SKM-1 treated with dmso at 0.1 percent for 144 hours (cell line): ENCODE measurements around the gene SGSH.
"Not testable (repeated sequence)": the region's sequence is repeated elsewhere in the genome, so short reads cannot be mapped to it uniquely, and the experiment has no call there.

Experiments used
- DNase-seq: peaks from one replicate; lab custom pipeline; 2025; ENCODE audit not compliant: unreplicated experiment; lab: John Stamatoyannopoulos, UW

SGSH gene

GRCh38 chr17:80212511-80212910 lies 7.6 kb downstream of the SGSH start:
- DNase-seq: no peak

- DNase-seq: no peak
These were observed 8.0 kb downstream of the SGSH start for GRCh38 chr17:80212109-80212508.

- no peak for DNase-seq
These were observed 9.6 kb downstream of the SGSH start for GRCh38 chr17:80210348-80211108.

GRCh38 chr17:80209765-80210164 lies 10.4 kb downstream of the SGSH start:
- DNase-seq: no peak

- DNase-seq: no peak
These were observed 12.1 kb downstream of the SGSH start for GRCh38 chr17:80208050-80208449.

- no peak for DNase-seq
These were observed 14.3 kb downstream of the SGSH start for GRCh38 chr17:80205811-80206210.

- no peak for DNase-seq
These were observed 15.3 kb downstream of the SGSH start for GRCh38 chr17:80204626-80205468.

- no peak for DNase-seq
These were observed 16.6 kb downstream of the SGSH start for GRCh38 chr17:80203471-80203963.

GRCh38 chr17:80202197-80202596 lies 17.9 kb downstream of the SGSH start:
- no peak for DNase-seq

- no peak for DNase-seq
These were observed 18.7 kb downstream of the SGSH start for GRCh38 chr17:80201446-80201845.

- DNase-seq: not testable (repeated sequence)
These were observed 20.8 kb downstream of the SGSH start for GRCh38 chr17:80199295-80199694.

- no peak for DNase-seq
These were observed 21.9 kb downstream of the SGSH start for GRCh38 chr17:80198144-80198661.

- no peak for DNase-seq
These were observed 23.5 kb downstream of the SGSH start for GRCh38 chr17:80196652-80197051.

GRCh38 chr17:80195671-80196529 lies 24.2 kb downstream of the SGSH start:
- no peak for DNase-seq

GRCh38 chr17:80195141-80195540 lies 25.0 kb downstream of the SGSH start:
- DNase-seq: no peak

GRCh38 chr17:80191865-80192661 lies 28.1 kb downstream of the SGSH start:
- no peak for DNase-seq

- no peak for DNase-seq
These were observed 28.9 kb downstream of the SGSH start for GRCh38 chr17:80191192-80191591.

GRCh38 chr17:80190716-80191115 lies 29.4 kb downstream of the SGSH start:
- no peak for DNase-seq

- DNase-seq: no peak
These were observed 30.5 kb downstream of the SGSH start for GRCh38 chr17:80189611-80190010.

- no peak for DNase-seq
These were observed 32.6 kb downstream of the SGSH start for GRCh38 chr17:80187515-80187941.
